ENCODE results near the gene APBA3.

Gene APBA3

GRCh38 chr19:3803986-3804385 lies 42.5 kb upstream of the APBA3 start:
- Histone ChIP-seq H3K36me3 (ENCODE audit: control insufficient read depth in 1 of 2, insufficient read depth in 2 of 2, low read length in 2 of 2) (no peaks in the 10 kb centered on the region), H3K4me3 (ENCODE audit: low read depth in 1 of 2, low read length in 2 of 2) (no peak overlapping the region), H3K9me3 (ENCODE audit: control insufficient read depth in 1 of 2, low read length in 2 of 2) (peaks cover 0 to 7% of the 10 kb centered on the region in 2 donors), H3K9ac (ENCODE audit: low read depth in 1 of 2, low read length in 2 of 2) (no peak overlapping the region), H3K4me1 (ENCODE audit: control insufficient read depth in 1 of 2, insufficient read depth in 2 of 2, low read length in 2 of 2) (peaks cover 0 to 18% of the 10 kb centered on the region in 2 donors), H3K27ac (ENCODE audit: low read depth, low read length) (no peak overlapping the region), H3K27me3 (ENCODE audit: control insufficient read depth in 1 of 2, insufficient read depth in 2 of 2, low read length in 2 of 2) (peaks cover 10 to 18% of the 10 kb centered on the region in 2 donors)

GRCh38 chr19:3803114-3803888 lies 41.8 kb upstream of the APBA3 start:
- Histone ChIP-seq H3K27me3 (ENCODE audit: control insufficient read depth in 1 of 2, insufficient read depth in 2 of 2, low read length in 2 of 2) (peaks cover 10 to 18% of the 10 kb centered on the region in 2 donors), H3K27ac (ENCODE audit: low read depth, low read length) (no peak overlapping the region), H3K9me3 (ENCODE audit: control insufficient read depth in 1 of 2, low read length in 2 of 2) (peaks cover 0 to 7% of the 10 kb centered on the region in 2 donors), H3K36me3 (ENCODE audit: control insufficient read depth in 1 of 2, insufficient read depth in 2 of 2, low read length in 2 of 2) (no peaks in the 10 kb centered on the region), H3K4me3 (ENCODE audit: low read depth in 1 of 2, low read length in 2 of 2) (no peak overlapping the region), H3K9ac (ENCODE audit: low read depth in 1 of 2, low read length in 2 of 2) (no peak overlapping the region), H3K4me1 (ENCODE audit: control insufficient read depth in 1 of 2, insufficient read depth in 2 of 2, low read length in 2 of 2) (peaks cover 0 to 18% of the 10 kb centered on the region in 2 donors)

GRCh38 chr19:3801412-3802096 lies 40.1 kb upstream of the APBA3 start:
- no peak overlapping the region for H3K27ac ChIP-seq (ENCODE audit: low read depth, low read length)
- H3K4me1 ChIP-seq (ENCODE audit: control insufficient read depth in 1 of 2, insufficient read depth in 2 of 2, low read length in 2 of 2) = peaks cover 0 to 10% of the 10 kb centered on the region in 2 donors
- peak overlapping the region in 1 of 2 donors; percentile 15 for H3K4me3 ChIP-seq (ENCODE audit: low read depth in 1 of 2, low read length in 2 of 2)
- peaks cover 0 to under 1% of the 10 kb centered on the region in 2 donors for H3K9me3 ChIP-seq (ENCODE audit: control insufficient read depth in 1 of 2, low read length in 2 of 2)
- peaks cover 10% of the 10 kb centered on the region in 2 donors for H3K27me3 ChIP-seq (ENCODE audit: control insufficient read depth in 1 of 2, insufficient read depth in 2 of 2, low read length in 2 of 2)
- no peak overlapping the region for H3K9ac ChIP-seq (ENCODE audit: low read depth in 1 of 2, low read length in 2 of 2)
- no peaks in the 10 kb centered on the region for H3K36me3 ChIP-seq (ENCODE audit: control insufficient read depth in 1 of 2, insufficient read depth in 2 of 2, low read length in 2 of 2)

- Histone ChIP-seq H3K9me3 (ENCODE audit: control insufficient read depth in 1 of 2, low read length in 2 of 2) (peaks cover 0 to 6% of the 10 kb centered on the region in 2 donors), H3K4me3 (ENCODE audit: low read depth in 1 of 2, low read length in 2 of 2) (peak overlapping the region in 1 of 2 donors; percentile 15), H3K36me3 (ENCODE audit: control insufficient read depth in 1 of 2, insufficient read depth in 2 of 2, low read length in 2 of 2) (no peaks in the 10 kb centered on the region), H3K27ac (ENCODE audit: low read depth, low read length) (no peak overlapping the region), H3K9ac (ENCODE audit: low read depth in 1 of 2, low read length in 2 of 2) (no peak overlapping the region), H3K27me3 (ENCODE audit: control insufficient read depth in 1 of 2, insufficient read depth in 2 of 2, low read length in 2 of 2) (peaks cover 10% of the 10 kb centered on the region in 2 donors), H3K4me1 (ENCODE audit: control insufficient read depth in 1 of 2, insufficient read depth in 2 of 2, low read length in 2 of 2) (peaks cover 0 to 10% of the 10 kb centered on the region in 2 donors)
These were observed 39.5 kb upstream of the APBA3 start for GRCh38 chr19:3800996-3801395.

- no peak overlapping the region for H3K9ac ChIP-seq (ENCODE audit: low read depth in 1 of 2, low read length in 2 of 2)
- H3K36me3 ChIP-seq (ENCODE audit: control insufficient read depth in 1 of 2, insufficient read depth in 2 of 2, low read length in 2 of 2) = no peaks in the 10 kb centered on the region
- peaks cover 0 to 10% of the 10 kb centered on the region in 2 donors for H3K4me1 ChIP-seq (ENCODE audit: control insufficient read depth in 1 of 2, insufficient read depth in 2 of 2, low read length in 2 of 2)
- H3K27me3 ChIP-seq (ENCODE audit: control insufficient read depth in 1 of 2, insufficient read depth in 2 of 2, low read length in 2 of 2) = peaks cover 10% of the 10 kb centered on the region in 2 donors
- H3K4me3 ChIP-seq (ENCODE audit: low read depth in 1 of 2, low read length in 2 of 2) = no peak overlapping the region
- no peak overlapping the region for H3K27ac ChIP-seq (ENCODE audit: low read depth, low read length)
- H3K9me3 ChIP-seq (ENCODE audit: control insufficient read depth in 1 of 2, low read length in 2 of 2) = peaks cover 0 to 6% of the 10 kb centered on the region in 2 donors
These were observed 36.6 kb upstream of the APBA3 start for GRCh38 chr19:3798137-3798536.

- Histone ChIP-seq H3K9ac (ENCODE audit: low read depth in 1 of 2, low read length in 2 of 2) (no peak overlapping the region), H3K9me3 (ENCODE audit: control insufficient read depth in 1 of 2, low read length in 2 of 2) (peaks cover 0 to 6% of the 10 kb centered on the region in 2 donors), H3K4me1 (ENCODE audit: control insufficient read depth in 1 of 2, insufficient read depth in 2 of 2, low read length in 2 of 2) (peaks cover 0 to 4% of the 10 kb centered on the region in 2 donors), H3K36me3 (ENCODE audit: control insufficient read depth in 1 of 2, insufficient read depth in 2 of 2, low read length in 2 of 2) (no peaks in the 10 kb centered on the region), H3K27me3 (ENCODE audit: control insufficient read depth in 1 of 2, insufficient read depth in 2 of 2, low read length in 2 of 2) (peaks cover 3 to 4% of the 10 kb centered on the region in 2 donors), H3K27ac (ENCODE audit: low read depth, low read length) (no peak overlapping the region), H3K4me3 (ENCODE audit: low read depth in 1 of 2, low read length in 2 of 2) (no peak overlapping the region)
These were observed 34.9 kb upstream of the APBA3 start for GRCh38 chr19:3796358-3796757.

- no peak overlapping the region for H3K9ac ChIP-seq (ENCODE audit: low read depth in 1 of 2, low read length in 2 of 2)
- H3K9me3 ChIP-seq (ENCODE audit: control insufficient read depth in 1 of 2, low read length in 2 of 2) = peaks cover 0 to 6% of the 10 kb centered on the region in 2 donors
- no peaks in the 10 kb centered on the region for H3K4me1 ChIP-seq (ENCODE audit: control insufficient read depth in 1 of 2, insufficient read depth in 2 of 2, low read length in 2 of 2)
- H3K36me3 ChIP-seq (ENCODE audit: control insufficient read depth in 1 of 2, insufficient read depth in 2 of 2, low read length in 2 of 2) = no peaks in the 10 kb centered on the region
- H3K27me3 ChIP-seq (ENCODE audit: control insufficient read depth in 1 of 2, insufficient read depth in 2 of 2, low read length in 2 of 2) = peaks cover 0 to 4% of the 10 kb centered on the region in 2 donors
- no peak overlapping the region for H3K27ac ChIP-seq (ENCODE audit: low read depth, low read length)
- no peak overlapping the region for H3K4me3 ChIP-seq (ENCODE audit: low read depth in 1 of 2, low read length in 2 of 2)
These were observed 32.3 kb upstream of the APBA3 start for GRCh38 chr19:3793799-3794198.

- Histone ChIP-seq H3K36me3 (ENCODE audit: control insufficient read depth in 1 of 2, insufficient read depth in 2 of 2, low read length in 2 of 2) (no peaks in the 10 kb centered on the region), H3K9me3 (ENCODE audit: control insufficient read depth in 1 of 2, low read length in 2 of 2) (peaks cover 0 to 6% of the 10 kb centered on the region in 2 donors), H3K27ac (ENCODE audit: low read depth, low read length) (no peak overlapping the region), H3K9ac (ENCODE audit: low read depth in 1 of 2, low read length in 2 of 2) (no peak overlapping the region), H3K4me1 (ENCODE audit: control insufficient read depth in 1 of 2, insufficient read depth in 2 of 2, low read length in 2 of 2) (no peaks in the 10 kb centered on the region), H3K4me3 (ENCODE audit: low read depth in 1 of 2, low read length in 2 of 2) (no peak overlapping the region), H3K27me3 (ENCODE audit: control insufficient read depth in 1 of 2, insufficient read depth in 2 of 2, low read length in 2 of 2) (peaks cover 0 to 4% of the 10 kb centered on the region in 2 donors)
These were observed 30.6 kb upstream of the APBA3 start for GRCh38 chr19:3792114-3792513.

GRCh38 chr19:3790941-3791340 lies 29.4 kb upstream of the APBA3 start:
- Histone ChIP-seq H3K9ac (ENCODE audit: low read depth in 1 of 2, low read length in 2 of 2) (no peak overlapping the region), H3K27ac (ENCODE audit: low read depth, low read length) (no peak overlapping the region), H3K36me3 (ENCODE audit: control insufficient read depth in 1 of 2, insufficient read depth in 2 of 2, low read length in 2 of 2) (no peaks in the 10 kb centered on the region), H3K4me1 (ENCODE audit: control insufficient read depth in 1 of 2, insufficient read depth in 2 of 2, low read length in 2 of 2) (no peaks in the 10 kb centered on the region), H3K27me3 (ENCODE audit: control insufficient read depth in 1 of 2, insufficient read depth in 2 of 2, low read length in 2 of 2) (peaks cover 0 to 6% of the 10 kb centered on the region in 2 donors), H3K9me3 (ENCODE audit: control insufficient read depth in 1 of 2, low read length in 2 of 2) (no peaks in the 10 kb centered on the region), H3K4me3 (ENCODE audit: low read depth in 1 of 2, low read length in 2 of 2) (no peak overlapping the region)

- Histone ChIP-seq H3K4me3 (ENCODE audit: low read depth in 1 of 2, low read length in 2 of 2) (no peak overlapping the region), H3K9ac (ENCODE audit: low read depth in 1 of 2, low read length in 2 of 2) (no peak overlapping the region), H3K36me3 (ENCODE audit: control insufficient read depth in 1 of 2, insufficient read depth in 2 of 2, low read length in 2 of 2) (no peaks in the 10 kb centered on the region), H3K27me3 (ENCODE audit: control insufficient read depth in 1 of 2, insufficient read depth in 2 of 2, low read length in 2 of 2) (peaks cover 2 to 6% of the 10 kb centered on the region in 2 donors), H3K9me3 (ENCODE audit: control insufficient read depth in 1 of 2, low read length in 2 of 2) (no peaks in the 10 kb centered on the region), H3K27ac (ENCODE audit: low read depth, low read length) (no peak overlapping the region), H3K4me1 (ENCODE audit: control insufficient read depth in 1 of 2, insufficient read depth in 2 of 2, low read length in 2 of 2) (peaks cover 0 to under 1% of the 10 kb centered on the region in 2 donors)
These were observed 28.8 kb upstream of the APBA3 start for GRCh38 chr19:3790209-3790734.

All from duodenal mucosa (tissue), 2 donors.